Measurements from ENCODE around the gene CR1.

DNA sequence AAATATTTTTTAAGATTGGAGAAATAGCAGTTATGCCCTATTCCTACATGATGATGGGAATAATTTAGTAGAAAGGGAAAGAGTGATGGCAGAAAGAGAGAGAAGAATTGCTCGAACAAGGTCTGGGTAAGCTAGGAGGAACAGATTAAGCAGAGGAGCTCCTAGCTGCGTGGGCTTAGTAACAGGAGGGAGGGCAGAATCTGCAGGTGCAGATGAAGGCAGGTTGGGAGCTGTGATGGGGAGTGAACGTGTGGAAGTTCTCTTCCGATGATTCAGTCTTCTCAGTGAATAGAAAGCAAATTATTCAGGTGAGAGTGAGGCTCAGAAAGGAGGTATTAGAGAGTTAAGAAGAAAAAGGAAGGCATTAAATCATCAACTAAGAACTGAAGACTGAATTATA is 8.3 kb upstream of the CR1 start:
- no peak for TF ChIP-seq POLR2AphosphoS5 (IDR thresholded peaks at IDR 0.05; ENCODE audit: low read depth, low read length)
- TF ChIP-seq, protein P1, sequence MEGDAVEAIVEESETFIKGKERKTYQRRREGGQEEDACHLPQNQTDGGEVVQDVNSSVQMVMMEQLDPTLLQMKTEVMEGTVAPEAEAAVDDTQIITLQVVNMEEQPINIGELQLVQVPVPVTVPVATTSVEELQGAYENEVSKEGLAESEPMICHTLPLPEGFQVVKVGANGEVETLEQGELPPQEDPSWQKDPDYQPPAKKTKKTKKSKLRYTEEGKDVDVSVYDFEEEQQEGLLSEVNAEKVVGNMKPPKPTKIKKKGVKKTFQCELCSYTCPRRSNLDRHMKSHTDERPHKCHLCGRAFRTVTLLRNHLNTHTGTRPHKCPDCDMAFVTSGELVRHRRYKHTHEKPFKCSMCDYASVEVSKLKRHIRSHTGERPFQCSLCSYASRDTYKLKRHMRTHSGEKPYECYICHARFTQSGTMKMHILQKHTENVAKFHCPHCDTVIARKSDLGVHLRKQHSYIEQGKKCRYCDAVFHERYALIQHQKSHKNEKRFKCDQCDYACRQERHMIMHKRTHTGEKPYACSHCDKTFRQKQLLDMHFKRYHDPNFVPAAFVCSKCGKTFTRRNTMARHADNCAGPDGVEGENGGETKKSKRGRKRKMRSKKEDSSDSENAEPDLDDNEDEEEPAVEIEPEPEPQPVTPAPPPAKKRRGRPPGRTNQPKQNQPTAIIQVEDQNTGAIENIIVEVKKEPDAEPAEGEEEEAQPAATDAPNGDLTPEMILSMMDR (IDR thresholded peaks at IDR 0.05; ENCODE audit: control extremely low read depth in 1 of 3, insufficient read depth in 1 of 3, low read depth in 1 of 3, low read length in 3 of 3), result no peak
- no peak for TF ChIP-seq JUND (IDR thresholded peaks at IDR 0.05; ENCODE audit: low read length)
- no peak for TF ChIP-seq POLR2A (IDR thresholded peaks at IDR 0.05; ENCODE audit: control extremely low read depth in 1 of 2, low read depth in 2 of 2, low read length in 2 of 2)
- no peak for TF ChIP-seq TAF7 (optimal IDR thresholded peaks at IDR 0.05; ENCODE audit: borderline replicate concordance, low read depth, low read length)
- TF ChIP-seq EZH2 (IDR thresholded peaks at IDR 0.05; ENCODE audit: low read depth, low read length, severe bottlenecking), result no peak
- TF ChIP-seq CHD2 (IDR thresholded peaks at IDR 0.05; ENCODE audit: low read length), result no peak
- no peak for TF ChIP-seq TAF1 (IDR thresholded peaks at IDR 0.05; ENCODE audit: low read depth, low read length)
- no peak for TF ChIP-seq HDAC6 (IDR thresholded peaks at IDR 0.05; ENCODE audit: low read depth, low read length)
- no peak for TF ChIP-seq SP2 (IDR thresholded peaks at IDR 0.05; ENCODE audit: low read length)
- no peak for TF ChIP-seq JUN (IDR thresholded peaks at IDR 0.05; ENCODE audit: low read depth, low read length)
- no peak for TF ChIP-seq HDAC2 (IDR thresholded peaks at IDR 0.05; ENCODE audit: borderline replicate concordance in 1 of 2, low read depth in 2 of 2, low read length in 2 of 2)
- TF ChIP-seq RXRA (IDR thresholded peaks at IDR 0.05; ENCODE audit: insufficient read depth, low read depth, low read length), result no peak
- TF ChIP-seq ZNF274 (IDR thresholded peaks at IDR 0.05; ENCODE audit: borderline replicate concordance, extremely low read depth, low read length), result no peak
